Stimulated activated CD4-positive, alpha-beta T cell treated with anti-CD3 and anti-CD28 coated beads, TNF-alpha, amount 100 ng/mL, for 24 hours (primary cell): ENCODE measurements around the gene GATA5.

Experiments
- DNase-seq, 3 experiments: peaks; one replicate each; pipeline ENCODE4 v3.0.0-alpha.2; 2020; ENCODE audit warnings: low read depth in 3 of 3

Gene GATA5, protein sequence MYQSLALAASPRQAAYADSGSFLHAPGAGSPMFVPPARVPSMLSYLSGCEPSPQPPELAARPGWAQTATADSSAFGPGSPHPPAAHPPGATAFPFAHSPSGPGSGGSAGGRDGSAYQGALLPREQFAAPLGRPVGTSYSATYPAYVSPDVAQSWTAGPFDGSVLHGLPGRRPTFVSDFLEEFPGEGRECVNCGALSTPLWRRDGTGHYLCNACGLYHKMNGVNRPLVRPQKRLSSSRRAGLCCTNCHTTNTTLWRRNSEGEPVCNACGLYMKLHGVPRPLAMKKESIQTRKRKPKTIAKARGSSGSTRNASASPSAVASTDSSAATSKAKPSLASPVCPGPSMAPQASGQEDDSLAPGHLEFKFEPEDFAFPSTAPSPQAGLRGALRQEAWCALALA

DNA sequence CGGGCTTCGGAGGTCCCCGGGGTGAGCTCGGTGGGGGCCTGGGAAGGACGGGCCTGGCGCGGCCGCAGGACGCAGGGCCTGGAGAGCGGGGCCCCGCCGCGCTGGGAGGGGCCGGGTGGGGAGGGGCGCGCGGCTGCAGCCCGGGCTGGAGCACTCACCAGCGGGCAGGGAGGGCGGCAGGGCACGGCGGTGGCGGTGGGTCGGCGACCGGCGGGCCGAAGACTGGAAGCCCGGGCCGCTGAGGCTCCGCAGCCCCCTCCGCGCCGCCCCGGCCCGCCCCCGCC lies at the start of gene GATA5:
Gene GATA5 (minus strand): TSS at position 224 of the 284 bp plus-strand sequence. CDS start 474 bp downstream, outside the sequence.
- no peak for DNase-seq

DNA sequence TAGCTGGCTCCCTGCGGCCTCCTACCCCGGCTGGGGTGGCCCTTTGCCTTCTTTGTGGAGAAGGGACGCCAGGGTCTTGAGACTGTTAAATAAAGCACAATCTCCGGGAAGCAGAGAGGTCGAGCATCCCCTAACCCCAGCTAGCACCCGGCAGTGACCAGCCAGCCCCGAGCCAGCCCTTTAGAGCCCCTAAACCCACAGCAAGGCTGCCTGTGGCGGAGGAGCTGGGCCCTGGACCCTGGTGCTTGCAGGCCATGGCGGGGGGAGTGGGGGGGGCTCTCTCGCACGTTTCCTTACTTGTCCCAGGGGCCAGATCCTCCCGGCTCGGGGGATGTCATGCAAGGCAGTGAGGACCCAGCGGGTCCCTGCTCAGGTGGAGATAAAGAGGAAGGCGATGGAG lies 49.2 kb upstream of the GATA5 start:
- DNase-seq = no peak

DNA sequence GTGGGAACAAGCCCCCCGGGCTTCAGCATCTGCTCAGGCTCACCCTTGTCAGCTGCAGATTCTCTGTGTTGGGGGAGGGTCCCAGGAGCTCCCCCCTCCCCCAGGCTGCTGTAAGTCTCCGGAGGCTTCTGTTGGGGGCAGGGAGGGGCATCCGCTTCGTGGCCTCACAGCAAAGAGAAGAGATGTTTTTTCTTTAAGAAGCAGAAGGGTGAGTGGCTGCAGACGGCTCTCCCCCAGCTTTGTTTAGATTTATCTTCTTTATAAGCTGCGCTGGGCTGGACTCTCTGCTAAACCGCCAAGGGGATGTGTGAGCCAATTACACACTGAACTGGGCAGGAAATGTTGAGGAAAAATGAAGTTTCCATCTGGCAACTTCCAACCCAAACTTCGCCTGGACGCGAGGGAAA lies 48.7 kb upstream of the GATA5 start:
- no peak for DNase-seq

DNA sequence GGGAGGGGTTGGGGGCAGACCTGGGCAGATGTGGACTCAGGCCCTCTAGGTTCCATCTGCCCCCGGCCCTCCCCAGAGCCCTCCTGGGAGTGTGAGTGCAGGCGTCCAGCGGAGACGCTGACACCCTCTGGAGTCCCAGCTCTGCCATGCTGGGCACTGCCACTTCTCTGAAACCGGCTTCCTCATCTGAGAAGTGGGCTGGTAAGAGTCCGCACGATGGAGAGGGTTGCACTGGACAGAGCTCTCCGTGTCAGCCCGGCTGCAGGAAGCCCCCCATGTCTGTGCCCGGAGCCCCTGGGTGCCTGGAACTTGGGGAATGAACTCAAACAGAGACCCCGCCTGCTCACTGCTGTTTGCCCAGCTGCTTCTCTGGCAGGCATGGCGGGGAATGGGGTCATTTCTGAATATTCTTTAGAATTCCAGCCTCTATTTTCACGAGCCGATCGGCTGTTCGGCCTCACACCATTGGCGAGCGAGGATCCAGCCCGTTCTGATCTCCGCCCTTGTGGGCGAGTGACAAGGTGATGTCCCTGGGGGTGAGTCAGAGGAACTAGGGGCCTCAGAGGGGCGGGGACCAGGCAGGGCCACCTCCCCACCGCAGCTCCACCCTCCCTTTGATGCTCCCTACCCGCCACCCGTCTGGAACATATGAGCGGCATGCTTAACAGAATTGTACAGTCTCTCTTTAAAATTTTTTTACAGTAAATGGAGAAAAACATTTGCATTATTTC lies 47.8 kb upstream of the GATA5 start:
- DNase-seq = peak; percentile 49 to 79 (median 54)

DNA sequence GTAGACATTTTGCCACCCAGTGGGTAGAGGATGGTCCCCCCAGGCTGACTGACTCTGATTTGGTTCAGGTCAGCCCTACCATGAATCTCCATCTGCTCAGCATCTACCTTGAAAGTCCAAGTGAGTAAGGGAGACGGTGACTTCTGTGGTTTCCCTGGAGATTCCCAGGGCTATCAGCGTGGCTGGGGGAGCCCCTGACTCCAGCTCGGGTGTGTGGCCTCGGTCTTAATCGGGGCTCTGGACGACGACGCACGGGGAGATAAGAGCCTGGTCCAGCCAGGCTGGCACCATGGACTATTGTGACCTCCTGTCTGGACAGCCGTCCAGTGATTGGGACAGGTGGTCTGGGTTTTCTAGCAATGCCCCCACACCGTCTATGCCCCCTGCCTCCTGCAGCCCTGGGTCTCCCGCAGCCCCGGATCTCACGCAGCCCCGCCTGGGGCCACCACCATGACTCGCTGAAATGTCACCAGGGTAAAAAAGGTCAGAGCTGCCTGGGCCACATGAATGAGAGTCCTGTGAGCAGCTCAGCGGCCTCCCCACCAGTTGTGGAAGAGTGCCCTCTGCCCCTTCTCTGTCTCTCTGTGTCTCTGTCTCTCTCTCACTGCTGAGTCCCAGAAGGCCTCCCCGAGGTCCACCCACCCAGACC lies 47.1 kb upstream of the GATA5 start:
- DNase-seq = peak in 1 of 3 experiments; percentile 19

DNA sequence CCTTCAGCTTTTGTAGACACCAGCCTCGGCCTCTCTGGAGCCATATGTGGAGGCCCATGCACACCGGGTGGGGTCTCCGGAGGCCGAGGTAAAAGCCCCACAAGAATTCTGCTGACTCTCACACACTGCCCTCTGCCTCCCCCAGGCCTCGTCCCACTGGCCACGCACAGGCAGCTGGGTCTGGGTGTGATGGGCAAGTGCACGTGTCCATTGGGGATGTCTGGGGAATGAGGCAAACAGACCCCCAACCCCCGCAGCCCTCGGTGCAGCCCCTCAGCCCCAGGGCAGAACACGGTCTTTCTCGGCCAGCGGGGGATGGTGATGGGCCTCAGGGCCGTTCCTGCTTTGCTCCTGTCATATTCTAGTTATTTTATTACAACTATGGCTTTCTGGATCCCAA lies 44.0 kb upstream of the GATA5 start:
- no peak for DNase-seq

DNA sequence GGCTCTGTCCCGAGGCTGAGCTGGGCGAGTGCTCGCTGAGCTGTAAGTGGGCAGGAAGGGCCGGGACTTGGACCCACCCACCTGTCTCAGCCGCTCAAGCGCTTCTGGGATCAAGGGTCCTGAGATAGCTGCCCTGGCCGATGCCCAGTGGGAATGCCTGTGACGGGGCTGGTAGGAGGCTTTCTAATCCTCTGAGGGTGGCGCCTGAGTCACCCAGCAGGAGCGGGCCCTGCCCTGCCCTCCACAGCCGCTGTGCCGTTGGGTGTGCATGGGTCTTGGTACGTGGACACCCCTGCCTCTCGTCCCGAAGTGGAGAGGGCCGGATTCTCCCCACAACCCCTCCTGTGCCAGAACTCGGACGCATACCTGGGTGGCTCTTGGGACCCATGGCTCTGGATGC lies 43.1 kb upstream of the GATA5 start:
- no peak for DNase-seq

DNA sequence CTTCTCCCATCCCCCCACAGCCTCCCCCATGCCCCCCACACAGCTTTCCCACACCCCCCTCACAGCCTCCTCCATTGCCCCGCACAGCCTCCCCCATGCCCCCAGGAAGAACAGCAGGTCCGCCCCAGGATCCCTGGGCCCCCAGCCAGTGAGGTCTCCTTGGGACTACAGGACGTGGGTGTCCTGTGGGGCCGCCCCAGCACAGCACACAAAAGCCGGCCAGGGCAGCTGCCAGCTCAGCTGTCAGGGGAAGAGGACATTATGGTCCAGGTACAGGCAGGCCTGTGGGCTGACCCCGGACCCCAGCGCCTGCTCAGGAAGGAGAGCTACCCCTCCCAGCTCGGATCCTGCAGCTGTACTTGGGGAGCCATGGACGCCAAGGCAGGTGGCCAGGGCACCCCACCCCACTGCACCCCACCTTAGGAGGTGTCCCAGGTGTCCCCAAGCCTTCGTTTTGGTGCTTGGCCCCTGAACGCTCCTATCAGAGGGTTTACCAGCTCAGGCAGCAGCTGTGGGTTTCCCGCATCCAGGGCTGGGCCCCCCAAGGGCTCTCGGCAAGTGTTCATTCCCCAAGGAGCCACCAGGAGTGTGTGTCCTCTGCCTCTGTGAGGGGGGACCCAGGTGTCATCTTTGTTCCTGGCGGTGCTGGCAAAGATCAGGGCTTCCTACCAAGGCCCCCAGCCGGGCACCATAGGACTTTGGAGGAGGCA lies 42.3 kb upstream of the GATA5 start:
- DNase-seq = no peak

DNA sequence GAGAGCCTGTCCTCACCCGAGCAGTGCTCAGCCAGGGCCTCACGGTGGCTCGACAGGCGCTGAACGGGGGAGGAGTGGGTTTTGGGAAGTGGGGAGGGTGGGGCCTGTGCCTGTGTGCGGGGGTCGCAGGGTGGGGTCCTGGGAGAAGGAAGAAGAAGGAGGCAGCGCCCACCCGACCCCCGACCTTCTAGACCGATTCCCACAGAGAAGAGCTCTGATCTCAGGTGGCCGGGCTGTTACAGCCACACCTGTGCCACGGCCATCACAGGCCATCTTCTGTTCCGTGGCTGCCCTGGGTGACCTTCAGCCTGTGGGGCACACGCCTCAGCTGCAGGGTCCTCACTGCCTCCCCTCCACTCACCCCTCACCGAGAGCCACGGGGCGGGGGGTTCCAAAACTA lies 41.4 kb upstream of the GATA5 start:
- DNase-seq = no peak

DNA sequence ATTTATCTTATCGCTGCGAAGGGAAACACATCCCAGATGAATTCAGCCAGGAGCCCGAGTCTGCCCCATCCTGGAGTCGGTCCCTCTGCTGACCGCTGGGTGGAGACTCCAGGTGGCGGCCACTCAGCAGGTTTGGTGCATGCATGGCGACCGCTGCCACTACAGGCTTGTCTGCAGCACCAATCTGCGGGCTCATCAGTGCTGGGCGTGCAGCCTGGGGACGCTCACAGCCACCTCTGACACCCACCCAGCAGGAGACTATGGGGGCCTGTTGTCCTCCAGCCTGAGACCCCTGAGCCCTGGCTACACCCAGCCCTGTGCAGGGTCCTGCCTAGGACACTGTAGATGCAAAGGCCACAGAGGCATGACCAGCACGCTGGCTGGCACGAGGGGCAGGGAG lies 40.5 kb upstream of the GATA5 start:
- no peak for DNase-seq

DNA sequence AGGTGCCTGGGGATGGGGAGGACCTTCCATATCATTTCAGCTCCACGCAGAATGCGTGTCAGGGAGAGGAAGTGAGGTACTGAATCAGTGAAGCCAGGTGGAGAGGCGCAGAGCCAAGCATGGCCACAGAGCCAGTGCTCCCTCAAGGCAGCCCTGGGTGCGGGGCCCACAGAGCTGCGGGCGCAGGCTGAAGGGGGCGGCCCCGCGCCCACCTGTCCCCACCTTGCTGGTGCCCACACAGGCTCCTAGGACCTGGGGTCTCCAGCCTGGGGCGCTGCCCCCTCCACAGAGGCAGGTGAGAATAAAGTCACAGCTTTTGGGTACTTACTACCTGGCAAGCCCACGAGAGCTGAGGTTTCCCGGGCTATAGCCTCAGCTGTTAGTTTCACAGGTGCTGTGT lies 40.0 kb upstream of the GATA5 start:
- no peak for DNase-seq

DNA sequence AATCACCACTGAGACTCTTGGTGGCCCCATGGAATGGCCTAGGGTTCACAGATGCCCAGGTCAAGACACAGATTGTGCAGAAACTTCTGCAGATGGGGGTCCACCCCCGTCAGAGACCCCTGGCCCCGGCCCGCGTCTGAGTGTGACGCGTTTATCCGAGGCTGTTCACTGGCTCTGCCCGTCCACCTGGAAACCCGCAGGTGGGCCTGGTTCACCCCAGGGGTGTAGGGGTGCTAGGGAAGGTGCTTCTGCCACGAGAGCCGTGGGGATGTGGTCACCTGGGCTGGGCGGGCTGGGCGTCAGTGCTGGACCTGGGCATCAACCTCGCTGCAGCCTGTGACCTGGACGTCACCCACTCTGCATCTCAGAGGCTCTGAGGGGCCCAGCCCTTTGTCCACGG lies 39.5 kb upstream of the GATA5 start:
- DNase-seq = no peak

DNA sequence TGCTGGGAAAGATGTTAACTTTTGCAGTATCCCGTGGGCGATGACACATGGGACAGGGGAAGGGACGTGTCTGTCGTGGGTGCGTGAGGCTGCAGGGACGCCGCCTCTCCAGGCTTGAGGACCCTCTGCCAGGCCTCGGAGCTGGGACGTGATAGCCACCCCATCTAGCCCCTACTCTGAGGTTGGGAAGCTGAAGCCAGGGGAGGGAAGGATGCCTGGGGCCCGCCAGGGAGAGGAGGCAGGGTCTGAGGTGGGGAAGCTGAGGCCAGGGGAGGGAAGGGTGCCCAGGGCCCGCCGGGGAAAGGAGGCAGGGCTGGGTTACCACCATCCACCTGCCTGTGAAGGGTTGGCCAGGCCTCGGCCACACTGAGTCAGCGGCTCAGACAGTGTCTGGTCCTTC lies 38.2 kb upstream of the GATA5 start:
- no peak for DNase-seq

DNA sequence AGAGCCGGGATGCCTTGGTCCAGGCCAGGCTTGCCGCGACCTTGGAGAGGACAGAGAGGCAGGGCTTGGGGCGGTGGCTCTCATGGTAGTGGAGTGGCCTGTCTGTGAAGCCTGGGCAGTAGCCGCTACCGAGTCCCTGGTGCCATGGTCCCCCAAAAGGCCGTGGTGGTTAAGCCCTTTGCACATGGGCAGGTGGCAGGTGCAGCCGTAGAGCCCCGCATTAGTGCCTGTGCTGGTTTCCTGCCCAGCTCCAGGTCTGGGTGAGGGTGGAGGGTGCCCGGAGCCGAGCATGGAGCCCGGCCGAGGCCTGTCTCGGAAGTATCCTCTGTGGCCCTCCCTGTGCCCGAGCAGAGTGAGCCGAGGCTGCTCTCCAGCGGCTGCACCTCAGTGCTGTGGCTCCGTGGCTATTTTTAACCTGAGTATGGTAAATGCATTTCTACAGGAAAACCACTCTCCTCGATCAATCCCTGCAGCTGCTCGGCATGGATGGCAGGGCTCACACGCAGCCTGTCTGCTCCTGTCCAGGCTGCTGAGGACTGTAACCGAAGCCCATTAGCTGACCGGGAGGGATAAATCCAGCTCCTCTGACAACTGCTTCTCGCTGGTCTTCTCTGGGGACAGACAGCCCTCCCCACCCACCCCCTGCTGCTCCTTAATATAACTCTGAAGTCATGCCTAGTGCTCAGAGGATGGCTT lies 36.3 kb upstream of the GATA5 start:
- no peak for DNase-seq

DNA sequence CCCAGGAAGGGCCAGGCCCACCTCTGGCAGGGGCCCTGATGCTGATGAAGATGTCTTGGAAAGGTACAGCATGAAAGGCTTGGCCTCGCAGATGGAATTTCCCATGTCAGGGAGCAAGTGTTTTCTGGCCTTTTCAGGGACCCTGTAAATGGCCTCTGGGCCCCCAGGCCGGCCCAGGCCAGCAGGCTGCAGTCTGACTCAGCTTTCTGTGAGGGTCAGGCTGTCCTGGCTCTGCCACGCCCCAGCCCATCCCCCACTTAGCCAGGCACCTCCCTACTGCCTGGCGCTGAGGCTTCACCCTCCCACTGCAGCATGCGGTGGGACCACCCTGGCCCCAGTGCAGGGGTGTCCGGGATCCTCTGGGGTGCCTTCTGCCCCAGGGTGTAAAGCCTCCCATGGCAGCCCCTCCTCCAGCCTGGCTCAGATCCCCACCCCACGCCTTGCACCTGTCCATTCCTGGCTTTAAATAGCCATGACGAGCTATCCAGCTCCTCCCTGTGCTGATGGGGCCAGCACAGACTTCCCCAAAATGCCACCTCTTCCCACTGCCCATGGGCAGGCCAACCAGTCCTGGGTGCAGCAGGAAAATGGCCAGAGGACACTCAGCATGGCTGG lies 35.6 kb upstream of the GATA5 start:
- no peak for DNase-seq

DNA sequence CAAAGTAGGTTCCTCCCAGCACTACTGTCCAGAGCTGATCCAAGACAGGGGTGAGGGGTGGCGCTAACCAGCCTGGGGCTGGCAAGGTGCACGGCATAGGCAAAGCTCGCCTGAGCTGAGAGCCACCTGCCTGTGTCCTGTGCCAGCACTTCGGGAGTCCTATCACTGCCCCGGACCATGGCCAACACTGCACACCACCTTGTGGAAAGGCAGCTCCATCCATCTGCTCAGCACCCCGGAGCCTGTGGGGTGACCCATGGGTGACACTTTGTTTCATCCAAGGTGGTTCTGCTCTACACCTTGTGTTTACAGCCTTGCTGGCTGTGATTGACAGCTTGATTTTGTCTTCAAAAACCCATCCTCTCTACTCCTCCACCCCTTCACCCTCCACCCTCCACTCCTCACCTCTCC lies 32.9 kb upstream of the GATA5 start:
- DNase-seq = no peak

DNA sequence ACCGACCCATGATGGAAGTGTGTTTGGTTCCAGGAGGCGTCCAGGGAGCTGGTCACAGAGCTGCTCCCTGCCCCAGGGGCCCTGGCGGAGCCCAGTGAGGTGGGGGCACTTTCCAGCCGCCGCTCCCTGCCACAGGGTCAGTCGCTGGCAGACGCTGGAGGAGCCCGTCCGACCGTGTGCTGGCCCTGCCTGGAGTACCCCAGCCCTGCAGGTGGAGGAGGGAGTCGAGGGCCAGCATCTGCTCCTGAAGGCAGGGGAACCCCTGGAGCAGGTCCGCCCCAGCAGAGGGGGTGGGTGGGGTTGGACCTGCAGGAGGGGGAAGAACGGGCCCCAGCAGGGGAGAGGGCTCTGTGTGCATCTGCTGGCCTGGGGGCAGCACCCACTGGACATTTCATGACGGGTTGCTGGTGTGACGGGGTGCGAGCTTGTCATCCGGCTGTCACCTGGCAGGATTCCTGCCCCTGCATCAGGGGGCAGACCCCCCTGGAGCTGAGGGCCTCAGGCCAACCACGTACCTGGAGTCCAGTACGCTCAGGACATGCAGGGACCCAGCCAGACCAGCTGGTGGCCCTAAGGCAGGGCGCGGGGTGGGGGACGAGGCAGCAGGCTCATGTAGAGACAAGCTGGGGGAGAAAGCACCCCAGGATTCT lies 32.3 kb upstream of the GATA5 start:
- no peak for DNase-seq

DNA sequence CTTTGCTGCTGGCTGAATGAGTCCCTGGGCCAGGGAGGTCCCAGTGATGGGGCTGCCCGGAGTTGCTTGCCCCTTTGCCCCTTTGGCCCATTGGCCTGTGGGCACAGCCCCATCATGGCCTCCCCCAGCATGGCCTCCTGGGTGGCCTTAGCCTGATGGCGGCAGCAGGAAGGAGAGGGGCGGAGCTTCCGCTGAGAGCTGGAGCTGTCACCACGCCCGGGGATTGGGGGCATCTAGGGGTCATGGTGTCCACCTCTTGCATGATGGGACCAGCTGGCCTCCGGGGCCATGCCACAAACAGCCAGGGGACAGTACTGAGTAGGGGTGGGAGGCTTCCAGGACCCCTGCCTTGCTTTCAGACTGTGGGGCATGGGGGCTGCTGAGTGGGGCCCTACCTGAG lies 31.5 kb upstream of the GATA5 start:
- no peak for DNase-seq

DNA sequence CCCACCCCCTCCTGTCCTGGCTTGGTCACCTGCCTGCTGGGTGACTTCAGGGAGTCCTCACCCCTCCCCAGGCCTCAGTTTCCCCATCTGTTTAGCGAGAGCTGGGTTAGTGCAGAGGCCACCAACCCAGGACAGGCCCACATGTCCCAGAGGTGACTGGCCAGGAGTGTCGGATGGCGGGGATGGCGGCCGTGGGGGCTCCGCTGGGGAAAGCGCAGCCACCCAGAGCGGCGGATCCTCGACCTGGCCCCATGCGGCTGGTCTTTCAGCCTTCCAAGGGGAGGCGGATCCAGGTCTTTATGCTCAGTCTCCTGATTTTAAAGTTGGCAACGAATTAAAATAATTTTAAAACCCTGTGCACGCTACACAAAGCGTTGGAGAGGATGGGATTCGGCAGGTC lies 31.0 kb upstream of the GATA5 start:
- DNase-seq = no peak

DNA sequence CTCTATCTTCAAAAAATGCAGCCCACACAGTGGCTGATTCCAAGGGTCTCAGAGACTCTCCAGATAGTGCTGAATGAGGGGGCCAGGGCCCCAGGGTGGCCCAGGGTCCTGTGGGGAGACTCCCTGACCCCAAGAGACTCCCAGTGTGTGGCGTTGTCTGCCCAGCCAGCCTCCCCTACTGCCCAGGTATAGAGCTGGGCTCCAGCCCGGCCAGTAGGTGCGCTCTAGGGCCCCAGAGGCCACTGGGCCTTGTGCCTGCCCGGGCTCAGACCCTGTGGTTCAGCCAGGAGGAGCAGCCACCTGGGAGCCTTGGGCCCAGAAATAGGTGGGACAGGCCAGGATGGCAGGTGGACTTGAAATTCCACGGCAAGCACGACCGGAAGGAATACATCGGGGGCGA lies 30.3 kb upstream of the GATA5 start:
- DNase-seq = no peak
